GM12891 (cell line): Measurements from ENCODE around the gene PRKCA.
A peak's percentile ranks its signal among the peaks of the same experiment; 100 is the strongest.
"Not testable (repeated sequence)": the region's sequence is repeated elsewhere in the genome, so short reads cannot be mapped to it uniquely, and the experiment has no call there.

Experiments
- DNase-seq: peaks from one replicate; pipeline ENCODE4 v3.0.0; 2011; ENCODE audit warnings: low spot score; ENCODE audit not compliant: insufficient read length
- FAIRE-seq: peaks from 2 replicates; lab custom pipeline; 2011; peaks lifted over from hg19 to GRCh38; lab: Jason Lieb, UNC
- PAX5 ChIP-seq: IDR thresholded peaks from 2 replicates; pipeline ENCODE4 v1.6.1; 2011; ENCODE audit warnings: low read length, moderate library complexity, mild to moderate bottlenecking; ENCODE audit not compliant: insufficient read depth, severe bottlenecking
- POLR2A ChIP-seq: IDR thresholded peaks from 2 replicates; pipeline ENCODE4 v1.6.1; 2011; ENCODE audit warnings: low read depth, low read length, control low read depth
- POLR2AphosphoS5 ChIP-seq: IDR thresholded peaks from 2 replicates; pipeline ENCODE4 v1.6.1; 2011; ENCODE audit warnings: low read depth, low read length, control low read depth
- POU2F2 ChIP-seq: IDR thresholded peaks from 2 replicates; pipeline ENCODE4 v1.6.1; 2011; ENCODE audit warnings: low read depth, mild to moderate bottlenecking, control low read depth, low read length, moderate library complexity
- SPI1 ChIP-seq: IDR thresholded peaks from 2 replicates; pipeline ENCODE4 v1.6.1; 2011; ENCODE audit warnings: low read depth, low read length, control low read depth
- TAF1 ChIP-seq: IDR thresholded peaks from 2 replicates; pipeline ENCODE4 v1.6.1; 2011; ENCODE audit warnings: low read depth, low read length, control low read depth

The PRKCA gene

DNA sequence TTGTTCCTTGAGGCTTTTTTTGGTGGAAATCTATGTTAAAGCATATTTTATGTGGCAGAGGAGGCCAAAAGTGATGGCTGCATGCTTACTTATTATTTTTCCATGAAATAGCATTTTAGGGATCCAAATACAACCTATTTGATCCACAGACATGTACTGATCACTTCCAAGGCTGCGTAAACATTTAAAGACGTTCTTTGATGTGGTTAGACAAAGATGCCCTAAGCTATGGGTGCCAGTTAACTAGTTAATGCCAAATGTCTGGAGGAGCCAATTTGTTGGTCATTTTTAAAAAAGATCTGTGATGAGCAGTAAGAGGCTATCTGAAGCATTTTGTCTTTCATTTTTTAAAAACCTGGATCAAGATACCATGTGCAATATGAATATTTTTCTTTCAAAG lies 17.3 kb upstream of the PRKCA start:
- TF ChIP-seq PAX5: no peak
- no peak for TF ChIP-seq POU2F2
- no peak for TF ChIP-seq POLR2A
- TF ChIP-seq POLR2AphosphoS5: no peak
- TF ChIP-seq TAF1: no peak
- no peak for TF ChIP-seq SPI1

DNA sequence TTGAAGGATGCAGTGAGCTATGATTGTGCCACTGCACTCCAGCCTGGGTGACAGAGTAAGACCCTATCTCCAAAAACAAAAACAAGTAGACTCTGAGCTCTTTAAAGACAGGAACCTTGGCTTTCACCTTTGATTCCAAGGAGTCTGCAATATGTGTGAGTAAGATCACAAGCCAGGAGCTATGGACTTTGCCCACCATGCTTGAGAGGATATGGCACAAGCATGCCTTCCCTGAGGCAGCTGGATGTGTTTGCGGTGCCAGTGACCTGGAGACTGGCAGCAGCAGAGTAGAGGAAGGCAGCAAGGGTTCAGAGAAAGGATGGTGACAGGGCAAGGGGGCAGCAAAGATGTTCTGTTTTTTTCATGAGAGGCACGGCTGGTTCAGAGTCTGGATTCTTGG lies 14.5 kb upstream of the PRKCA start:
- no peak for FAIRE-seq
- TF ChIP-seq TAF1: no peak
- no peak for TF ChIP-seq POU2F2
- TF ChIP-seq PAX5: no peak
- TF ChIP-seq POLR2AphosphoS5: no peak
- TF ChIP-seq SPI1: no peak
- no peak for TF ChIP-seq POLR2A
- DNase-seq: no peak

More for the DNA sequence above, 17.3 kb upstream of the PRKCA start:
- DNase-seq (no peak), FAIRE-seq (no peak)

DNA sequence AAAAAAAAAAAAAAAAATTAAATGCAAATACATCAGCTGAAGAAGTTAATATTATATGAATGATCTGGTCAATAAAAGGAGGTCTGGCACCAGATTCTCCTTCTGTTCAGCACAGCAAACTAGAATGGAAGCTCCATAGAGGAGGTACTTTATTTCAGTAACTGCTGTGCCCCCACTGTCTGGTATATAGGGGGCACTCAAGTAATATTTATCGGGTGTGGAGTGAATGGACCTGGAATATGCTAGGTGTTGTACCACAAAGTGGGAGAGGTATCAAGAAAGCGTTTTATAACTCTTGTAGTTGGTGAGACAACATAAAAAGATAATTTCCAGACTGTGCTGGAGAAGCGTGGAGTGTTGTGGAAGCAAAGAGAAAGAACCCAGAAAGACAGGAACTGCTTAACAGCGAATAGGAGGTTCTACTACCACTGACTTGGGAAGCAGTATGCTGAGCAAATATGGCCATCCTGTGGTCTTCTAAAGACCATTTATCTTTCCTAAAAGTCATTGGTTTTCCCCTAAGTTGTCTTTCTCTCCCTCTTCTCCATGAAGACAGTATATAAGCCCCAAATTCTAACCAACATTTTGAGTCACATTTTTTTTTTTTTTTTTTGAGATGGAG lies 12.2 kb upstream of the PRKCA start:
- DNase-seq (no peak), FAIRE-seq (no peak)
- TF ChIP-seq SPI1 (no peak), PAX5 (no peak), POLR2A (no peak), POU2F2 (no peak), POLR2AphosphoS5 (no peak), TAF1 (no peak)

DNA sequence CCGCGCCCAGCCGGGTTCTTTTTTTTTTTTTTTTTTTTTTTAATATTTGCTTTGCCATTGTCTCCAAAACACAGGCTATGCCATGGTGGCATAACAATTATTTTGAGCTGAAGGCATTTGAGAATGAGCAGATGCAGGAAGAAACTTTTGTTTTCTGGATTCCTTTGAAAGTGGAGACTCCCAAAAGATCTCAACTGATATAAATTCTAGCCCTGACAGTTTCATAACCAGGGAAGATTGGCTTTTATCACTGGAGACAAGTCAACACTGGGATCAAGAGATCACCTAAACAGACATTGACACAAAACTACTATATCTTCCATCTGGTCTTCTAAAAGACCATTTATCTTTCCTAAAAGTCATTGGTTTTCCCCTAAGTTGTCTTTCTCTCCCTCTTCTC lies 10.1 kb upstream of the PRKCA start:
- no peak for DNase-seq
- TF ChIP-seq TAF1 (no peak), SPI1 (no peak), POU2F2 (no peak), POLR2AphosphoS5 (no peak), PAX5 (no peak), POLR2A (no peak)
- no peak for FAIRE-seq

DNA sequence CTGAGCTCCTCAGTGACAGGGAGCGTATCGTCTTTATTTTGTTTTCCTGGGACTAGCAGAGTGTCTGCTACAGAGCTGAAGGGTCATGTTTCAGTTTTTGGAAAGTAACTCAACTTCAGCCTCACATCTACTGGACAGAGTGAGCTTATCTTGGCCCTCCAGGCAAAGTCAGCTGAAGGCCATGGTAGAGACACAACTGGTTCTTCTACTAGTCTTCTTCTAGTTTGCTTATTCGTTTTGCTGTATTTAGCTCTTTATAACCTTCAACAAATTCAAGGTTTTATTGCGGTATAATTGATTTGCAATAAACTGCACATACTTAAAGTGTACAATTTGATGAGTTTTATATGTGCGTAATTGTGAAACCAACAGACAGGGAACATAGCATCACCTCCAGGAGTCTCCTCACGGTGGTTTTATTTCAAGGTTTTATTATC lies 6.1 kb upstream of the PRKCA start:
- no peak for TF ChIP-seq TAF1
- TF ChIP-seq PAX5: no peak
- no peak for TF ChIP-seq POLR2AphosphoS5
- no peak for TF ChIP-seq POU2F2
- no peak for TF ChIP-seq POLR2A
- FAIRE-seq (no peak), DNase-seq (no peak)

DNA sequence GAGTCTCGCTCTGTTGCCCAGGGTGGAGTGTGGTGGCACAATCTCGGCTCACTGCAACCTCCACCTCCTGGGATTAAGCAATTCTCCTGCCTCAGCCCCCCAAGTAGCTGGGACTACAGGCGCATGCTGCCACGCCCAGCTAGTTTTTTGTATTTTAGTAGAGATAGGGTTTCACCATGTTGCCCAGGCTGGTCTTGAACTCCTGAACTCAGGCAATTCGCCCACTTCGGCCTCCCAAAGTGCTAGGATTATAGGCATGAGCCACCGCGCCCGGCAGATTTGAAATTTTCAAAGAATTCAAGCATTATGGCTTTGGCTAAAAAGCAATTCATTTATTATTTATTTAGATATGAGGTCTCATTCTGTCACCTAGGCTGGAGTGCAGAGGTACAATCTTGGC lies 5.0 kb upstream of the PRKCA start:
- not testable (repeated sequence) for FAIRE-seq, DNase-seq

DNA sequence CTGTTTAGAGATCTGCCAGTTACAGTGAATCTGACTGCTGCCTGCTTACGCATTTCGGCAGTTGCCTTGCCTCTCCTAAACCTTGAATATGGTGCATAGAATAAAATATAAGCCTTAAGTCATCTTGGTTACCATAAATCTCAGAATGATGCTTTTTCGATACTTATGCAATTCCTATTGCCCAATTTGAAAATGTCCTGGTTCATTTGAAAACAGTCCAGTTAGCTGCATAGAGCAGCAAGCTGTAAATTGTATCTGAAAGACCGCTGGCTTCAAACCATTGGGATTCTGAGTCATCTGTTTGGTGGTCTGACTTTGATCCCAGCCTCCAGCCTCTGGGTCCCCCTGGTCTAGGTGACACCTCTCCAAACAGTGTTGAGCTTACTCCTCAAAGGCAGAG lies 2.7 kb upstream of the PRKCA start:
- no peak for FAIRE-seq
- TF ChIP-seq SPI1 (no peak), POLR2A (no peak), PAX5 (no peak), TAF1 (no peak)
- no peak for DNase-seq

DNA sequence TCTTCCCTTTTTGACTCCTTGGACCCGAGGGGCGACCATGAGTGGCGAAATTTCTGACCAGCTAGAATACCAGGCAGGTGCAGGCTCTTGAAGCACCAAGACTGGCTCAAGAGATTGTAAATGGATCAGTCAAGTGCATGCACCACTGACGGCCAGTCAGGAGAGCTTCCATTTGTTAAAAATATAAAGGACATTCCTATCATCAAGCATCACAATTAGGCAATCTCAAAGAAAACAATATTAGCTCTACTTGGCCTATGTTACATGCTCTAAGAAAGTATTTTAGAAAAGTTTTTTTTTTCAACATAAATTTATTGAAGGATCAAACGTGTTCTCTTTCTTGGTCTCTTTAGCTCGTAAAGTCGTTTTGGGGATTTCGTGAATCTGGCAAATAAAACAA lies 1.5 kb upstream of the PRKCA start:
- DNase-seq (no peak), FAIRE-seq (no peak)
- TF ChIP-seq POU2F2 (no peak), SPI1 (no peak), POLR2A (no peak), POLR2AphosphoS5 (no peak), TAF1 (no peak), PAX5 (no peak)

DNA sequence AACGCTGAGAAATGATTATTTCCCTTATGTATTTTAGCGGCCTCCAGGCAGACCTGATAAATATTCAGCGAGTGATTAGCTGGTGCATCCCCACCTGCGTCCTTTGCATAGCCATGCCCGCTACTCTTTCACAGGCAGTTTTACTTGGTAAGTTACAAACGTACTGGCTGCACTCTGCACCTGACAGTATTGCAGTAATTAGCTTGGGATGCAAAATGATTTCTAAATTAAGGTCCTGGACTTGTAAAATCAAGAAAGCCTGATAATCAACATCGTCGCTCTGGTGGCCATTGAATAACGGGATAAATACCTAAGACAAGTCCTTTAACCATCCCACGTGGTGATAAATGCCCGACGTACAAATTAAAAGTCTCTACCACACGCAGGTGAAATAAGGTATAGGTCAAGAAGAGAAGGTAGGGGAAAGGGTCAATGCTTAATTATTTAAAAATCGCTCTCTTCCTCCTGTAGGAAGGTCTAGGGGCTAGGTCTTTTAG lies 998 bp upstream of the PRKCA start:
- FAIRE-seq: no peak
- DNase-seq: no peak
- TF ChIP-seq PAX5 (no peak), SPI1 (no peak), POLR2A (no peak), TAF1 (no peak), POLR2AphosphoS5 (no peak), POU2F2 (no peak)

DNA sequence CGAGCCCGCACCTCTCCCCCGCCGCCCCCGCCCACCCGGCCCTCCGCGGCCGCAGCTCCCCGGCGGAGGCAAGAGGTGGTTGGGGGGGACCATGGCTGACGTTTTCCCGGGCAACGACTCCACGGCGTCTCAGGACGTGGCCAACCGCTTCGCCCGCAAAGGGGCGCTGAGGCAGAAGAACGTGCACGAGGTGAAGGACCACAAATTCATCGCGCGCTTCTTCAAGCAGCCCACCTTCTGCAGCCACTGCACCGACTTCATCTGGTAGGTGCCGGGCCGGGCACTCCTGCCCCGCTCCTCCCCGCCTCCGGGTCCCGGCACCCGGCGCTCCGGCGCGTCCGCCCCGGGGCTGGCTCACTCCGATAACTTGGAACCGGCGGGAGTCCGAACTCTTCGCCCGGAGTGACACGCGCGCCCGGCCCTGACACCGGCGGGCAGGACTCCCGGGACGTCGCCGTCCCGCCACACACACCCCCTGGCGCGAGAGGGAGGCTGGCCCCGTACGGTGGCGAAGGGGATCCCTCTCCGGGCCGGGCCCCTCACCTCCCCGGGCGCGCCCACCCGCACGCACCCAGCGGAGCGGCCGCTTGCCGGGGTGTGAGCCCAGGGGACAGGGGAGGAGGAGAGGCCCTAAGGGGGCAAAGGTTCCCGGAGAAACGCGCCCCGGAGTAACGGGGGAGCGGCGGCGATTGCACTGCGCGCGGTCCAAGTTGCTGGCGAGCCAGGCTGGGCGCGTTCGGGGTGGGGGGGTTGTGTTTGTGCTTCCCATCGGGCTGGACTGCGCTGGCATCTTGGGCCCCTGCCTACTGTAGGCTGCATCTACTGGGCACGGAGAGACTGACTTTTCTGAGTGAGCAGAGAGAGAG lies 581 bp downstream of the PRKCA start:
- TF ChIP-seq TAF1 (no peak), POU2F2 (no peak), POLR2A (no peak), PAX5 (no peak), SPI1 (no peak), POLR2AphosphoS5 (no peak)
- DNase-seq (peak; percentile 15), FAIRE-seq (no peak)
